Erythroblast (primary cell): ENCODE results near the gene PCED1B.

Source experiments
- GATA1 ChIP-seq: IDR thresholded peaks from 2 replicates; pipeline ENCODE4 v1.6.1; 2011; ENCODE audit warnings: low read depth, mild to moderate bottlenecking, control low read depth, low read length, moderate library complexity
- POLR2A ChIP-seq: IDR thresholded peaks from 2 replicates; pipeline ENCODE4 v1.6.1; 2011; ENCODE audit warnings: mild to moderate bottlenecking, low read length

DNA sequence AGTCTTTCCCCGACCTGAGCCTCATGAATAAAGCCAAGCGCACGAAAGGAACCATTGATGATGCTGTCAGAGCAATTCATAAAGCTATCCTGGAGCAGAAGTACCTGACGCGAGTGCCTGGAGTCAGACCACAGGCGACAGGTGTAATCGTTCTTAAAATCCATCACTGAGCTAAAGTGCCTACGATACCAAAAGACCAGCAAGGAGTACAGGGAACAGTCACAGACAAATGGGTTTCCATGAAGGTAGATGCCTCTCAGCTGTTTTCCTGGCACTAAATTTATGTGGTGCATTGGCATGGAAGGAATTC, 1.4 kb upstream of the PCED1B start:
- TF ChIP-seq POLR2A: no peak
- no peak for TF ChIP-seq GATA1
